D721Med (cell line): ENCODE data around the gene OVAAL.

ENCODE experiments used
- DNase-seq: peaks from one replicate; pipeline ENCODE4 v3.0.0; 2011; ENCODE audit warnings: low spot score; ENCODE audit not compliant: insufficient read length
- FAIRE-seq: peaks from 2 replicates; lab custom pipeline; 2011; peaks lifted over from hg19 to GRCh38; lab: Jason Lieb, UNC
- TF ChIP-seq, protein P1 (sequence below): IDR thresholded peaks from 2 replicates; pipeline ENCODE4 v1.5.1; 2012; ENCODE audit warnings: mild to moderate bottlenecking, control low read depth; ENCODE audit not compliant: insufficient read depth; ENCODE audit errors: missing control alignments

The OVAAL gene

DNA sequence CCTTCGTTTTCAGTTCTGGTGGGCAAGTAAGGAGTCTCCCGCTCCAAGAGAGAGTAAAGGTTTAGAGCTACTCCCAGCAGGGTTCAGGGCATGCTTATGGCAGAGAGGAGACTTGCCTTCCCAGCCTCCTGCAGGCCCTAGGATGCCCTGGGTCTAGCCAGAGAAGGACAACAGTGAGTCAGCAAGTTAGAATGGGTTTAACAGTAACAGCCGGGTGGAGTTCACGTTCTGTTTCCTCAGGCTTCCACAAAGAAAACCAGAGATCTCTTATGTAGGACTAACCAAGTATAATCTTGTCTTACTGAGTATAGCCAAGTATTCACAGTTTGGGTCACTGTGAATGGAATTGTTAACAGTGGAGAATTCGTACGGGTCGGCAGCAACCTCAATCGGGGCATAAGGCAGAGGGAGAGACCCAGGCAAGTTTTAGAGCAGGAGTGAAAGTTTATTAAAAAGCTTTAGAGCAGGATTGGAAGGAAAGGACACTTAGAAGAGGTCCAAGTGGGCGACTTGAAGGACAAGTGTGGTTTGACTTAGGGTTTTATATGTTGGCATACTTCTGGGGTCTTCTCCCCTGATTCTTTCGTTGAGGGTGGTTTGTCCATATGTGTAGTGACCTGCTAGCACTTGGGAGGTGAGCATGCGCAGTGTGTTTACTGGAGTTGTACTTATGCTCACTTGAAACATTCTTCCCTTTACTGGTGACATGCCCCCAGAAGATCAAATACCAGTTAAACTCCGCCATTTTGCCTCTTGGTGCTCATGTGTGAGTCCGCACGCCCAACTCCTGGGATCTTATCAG, 4.5 kb downstream of the OVAAL start:
- DNase-seq (no peak), FAIRE-seq (no peak)
- TF ChIP-seq, protein P1, sequence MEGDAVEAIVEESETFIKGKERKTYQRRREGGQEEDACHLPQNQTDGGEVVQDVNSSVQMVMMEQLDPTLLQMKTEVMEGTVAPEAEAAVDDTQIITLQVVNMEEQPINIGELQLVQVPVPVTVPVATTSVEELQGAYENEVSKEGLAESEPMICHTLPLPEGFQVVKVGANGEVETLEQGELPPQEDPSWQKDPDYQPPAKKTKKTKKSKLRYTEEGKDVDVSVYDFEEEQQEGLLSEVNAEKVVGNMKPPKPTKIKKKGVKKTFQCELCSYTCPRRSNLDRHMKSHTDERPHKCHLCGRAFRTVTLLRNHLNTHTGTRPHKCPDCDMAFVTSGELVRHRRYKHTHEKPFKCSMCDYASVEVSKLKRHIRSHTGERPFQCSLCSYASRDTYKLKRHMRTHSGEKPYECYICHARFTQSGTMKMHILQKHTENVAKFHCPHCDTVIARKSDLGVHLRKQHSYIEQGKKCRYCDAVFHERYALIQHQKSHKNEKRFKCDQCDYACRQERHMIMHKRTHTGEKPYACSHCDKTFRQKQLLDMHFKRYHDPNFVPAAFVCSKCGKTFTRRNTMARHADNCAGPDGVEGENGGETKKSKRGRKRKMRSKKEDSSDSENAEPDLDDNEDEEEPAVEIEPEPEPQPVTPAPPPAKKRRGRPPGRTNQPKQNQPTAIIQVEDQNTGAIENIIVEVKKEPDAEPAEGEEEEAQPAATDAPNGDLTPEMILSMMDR: no peak

DNA sequence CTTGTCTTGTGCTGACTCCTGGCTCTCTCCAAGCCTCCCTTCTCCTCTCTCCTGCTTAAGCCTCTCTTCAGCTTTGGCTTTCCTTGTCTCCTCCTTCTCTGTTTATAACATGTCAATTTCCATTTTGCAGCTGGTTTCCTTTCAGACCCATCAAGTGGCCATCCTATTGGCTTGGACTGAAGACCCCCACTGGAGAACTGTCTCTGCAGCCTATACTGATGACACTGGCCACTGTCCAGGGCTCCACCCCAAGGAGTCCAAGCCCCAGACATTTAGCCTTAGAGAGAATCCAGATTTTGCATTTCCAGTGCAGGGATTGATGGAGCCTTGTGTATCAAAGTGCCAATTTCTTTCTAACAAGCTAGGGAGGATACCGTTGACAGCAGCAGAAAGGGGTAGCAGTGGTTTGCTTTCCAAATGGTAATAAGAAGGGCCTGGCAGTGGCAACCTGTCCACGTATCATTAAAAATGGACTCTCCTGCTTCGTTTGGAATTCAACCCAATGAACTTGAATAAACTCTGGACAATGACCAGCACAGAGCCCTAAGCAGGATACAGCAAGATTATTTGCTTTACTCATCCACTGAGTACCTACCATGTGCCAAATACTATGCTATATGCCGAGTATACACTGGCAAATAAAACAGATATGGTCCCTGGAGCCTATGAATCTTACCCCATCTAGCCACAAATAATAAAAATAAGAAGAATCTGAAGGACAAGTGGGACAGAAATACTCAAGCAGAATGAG, 6.5 kb downstream of the OVAAL start:
- TF ChIP-seq, protein P1: no peak
- DNase-seq (no peak), FAIRE-seq (no peak)

DNA sequence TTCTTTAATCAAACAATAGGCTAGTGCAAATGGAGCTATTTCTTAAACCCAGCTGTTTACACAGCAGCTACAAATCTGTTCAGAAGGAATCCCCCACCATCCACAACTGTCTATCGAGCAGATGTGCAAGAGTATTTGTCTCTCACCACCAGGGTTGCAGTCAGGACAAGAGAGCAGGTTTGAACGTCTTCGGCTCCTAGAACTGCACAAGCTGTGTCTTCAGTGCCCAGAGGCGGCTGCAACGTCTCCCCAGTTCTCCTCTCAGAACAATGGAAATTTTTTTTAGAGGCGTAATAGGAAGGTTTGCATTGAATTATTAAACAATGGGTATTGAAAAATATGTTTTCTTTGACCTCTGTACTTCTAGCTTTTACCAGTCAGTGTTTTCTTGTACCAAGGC, 7.3 kb downstream of the OVAAL start:
- TF ChIP-seq, protein P1: no peak
- DNase-seq (no peak), FAIRE-seq (no peak)

DNA sequence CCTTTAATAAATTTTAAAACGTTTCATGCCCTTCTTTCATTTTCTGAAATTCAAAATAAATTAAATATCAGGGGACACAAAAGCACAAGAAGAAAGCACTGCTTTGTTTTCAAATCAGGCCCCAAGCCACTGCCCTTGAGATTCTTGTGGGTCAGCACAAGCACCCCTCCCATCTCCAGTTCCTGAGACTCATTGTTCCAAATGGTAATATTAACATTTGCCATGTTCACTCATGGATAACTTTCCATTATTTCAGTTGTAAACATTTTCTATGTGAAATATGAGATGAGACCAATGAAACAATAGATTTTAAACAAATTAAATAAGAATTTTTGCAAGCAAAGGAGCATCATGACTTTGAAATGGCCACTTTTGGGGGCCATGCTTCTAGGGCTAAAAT, 7.7 kb downstream of the OVAAL start:
- FAIRE-seq (no peak), DNase-seq (no peak)
- TF ChIP-seq, protein P1: no peak

DNA sequence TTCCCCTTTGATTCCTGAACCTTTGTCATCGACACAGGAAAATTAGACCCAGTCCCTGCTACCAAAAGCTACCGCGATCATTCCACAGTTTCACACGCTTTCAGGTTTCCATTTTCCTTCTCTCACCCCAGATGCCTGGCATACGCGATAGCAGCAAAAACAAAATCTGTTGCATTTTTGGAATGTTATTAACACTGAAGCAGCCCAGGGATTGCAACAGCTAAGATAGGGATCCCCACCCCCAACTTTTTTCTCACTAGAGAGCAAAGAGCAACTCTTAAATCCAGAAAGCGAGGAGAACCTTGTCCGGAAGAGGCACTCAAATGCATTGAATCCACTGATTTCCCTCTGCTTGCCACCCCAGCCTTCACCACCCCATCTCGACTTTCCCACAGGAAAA, 8.9 kb downstream of the OVAAL start:
- DNase-seq (no peak), FAIRE-seq (no peak)
- TF ChIP-seq, protein P1: no peak

DNA sequence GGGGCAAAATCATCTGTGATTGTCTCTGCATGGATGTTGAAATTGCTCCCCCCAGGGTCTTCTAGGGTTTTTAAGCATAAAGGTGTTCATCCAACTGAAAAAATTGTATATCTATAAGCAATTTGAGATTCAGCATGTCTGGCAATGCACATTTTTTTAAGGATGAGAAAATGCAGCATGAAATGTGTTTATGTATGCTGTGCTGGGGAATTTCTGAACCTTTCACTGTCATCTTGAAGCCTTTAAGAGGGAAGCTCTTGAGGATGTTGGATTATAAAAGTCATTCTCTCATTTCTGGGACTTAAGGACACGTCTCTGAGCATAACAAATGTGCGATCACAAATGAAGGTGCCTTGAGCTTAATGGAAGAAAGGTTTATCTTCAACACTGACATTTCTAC, 9.4 kb downstream of the OVAAL start:
- no peak for DNase-seq
- TF ChIP-seq, protein P1: no peak
- FAIRE-seq: no peak
